ENCODE measurements around the gene MYL6B.

MYL6B gene

DNA sequence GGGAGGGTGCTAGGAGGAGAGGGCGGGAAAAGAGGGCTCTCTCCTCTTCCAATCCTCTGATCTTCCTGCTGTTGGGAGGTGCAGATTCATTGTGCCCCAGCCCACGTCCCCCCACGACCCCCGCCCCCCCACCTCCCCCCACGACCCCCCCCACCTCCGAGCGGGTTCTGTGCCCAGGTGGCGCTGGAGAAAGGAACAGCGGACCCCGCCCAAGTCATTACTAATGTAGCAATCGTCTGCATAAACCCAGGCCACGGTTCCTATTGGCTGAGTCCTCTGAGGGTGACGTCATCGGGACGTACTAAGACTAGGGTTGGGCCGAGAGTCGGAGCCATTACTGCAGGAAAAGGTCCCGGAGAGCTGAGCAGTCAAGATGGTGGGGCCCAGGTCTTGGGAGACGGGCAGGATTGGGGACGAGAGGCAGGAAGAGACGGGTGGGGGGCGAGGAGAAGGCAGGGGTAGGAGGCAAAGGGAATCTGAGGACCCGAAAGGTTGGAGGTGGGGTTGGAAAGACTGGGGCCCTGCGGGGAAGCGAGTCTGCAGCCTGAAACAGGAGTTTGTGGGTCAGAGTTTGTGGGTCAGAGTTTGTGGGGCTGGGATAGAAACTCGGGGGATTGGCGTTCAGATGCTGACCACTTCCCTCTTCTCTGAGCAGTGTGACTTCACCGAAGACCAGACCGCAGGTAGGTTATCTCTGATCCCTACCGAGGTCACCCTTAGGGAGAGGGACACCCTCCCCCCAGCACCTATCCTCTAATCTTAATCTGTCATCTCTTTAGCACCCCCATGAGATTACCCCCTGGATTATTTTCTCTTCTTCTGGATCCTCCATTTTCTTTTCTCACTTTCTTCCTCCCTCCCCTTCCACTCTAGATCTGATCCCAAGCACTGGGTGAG lies 5.9 kb downstream of the MYL6B start, which contains the start of gene MYL6:
TSS of gene MYL6 (plus strand) at position 331 of the 897 bp plus-strand sequence. CDS start at position 374, 43 bp downstream.
- Histone ChIP-seq H3K79me2 (ENCODE audit: insufficient read depth, low read length) (peaks cover 65% of the 10 kb centered on the region), H3K4me3 (ENCODE audit: low read length, poor library complexity, severe bottlenecking) (peak within 1 kb of the TSS; percentile 98), H3K9ac (ENCODE audit: low read depth, low read length, poor library complexity, severe bottlenecking) (peak within 1 kb of the TSS; percentile 94), H3F3A (ENCODE audit: low read depth) (no peaks in the 10 kb centered on the region), H3K27me3 (ENCODE audit: insufficient read depth, low read length, poor library complexity, severe bottlenecking) (no peaks in the 10 kb centered on the region), H2AFZ (ENCODE audit: low read length) (peak within 1 kb of the TSS; percentile 79), H3K36me3 (ENCODE audit: insufficient read depth, low read length) (peaks cover 37% of the 10 kb centered on the region; the same call in 1 of the 2 replicates), H3K4me1 (ENCODE audit: insufficient read depth, low read length, poor library complexity, severe bottlenecking) (peaks cover 37% of the 10 kb centered on the region), H3K9me3 (ENCODE audit: insufficient read depth, low read depth, low read length) (no peaks in the 10 kb centered on the region), H4K20me1 (ENCODE audit: insufficient read depth, low read length, poor library complexity, severe bottlenecking) (peaks cover 44% of the 10 kb centered on the region), H3K4me2 (ENCODE audit: low read depth, low read length, poor library complexity, severe bottlenecking) (peak within 1 kb of the TSS; percentile 93), H3K9me2 (replicated peaks; ENCODE audit: low read depth, low read length) (no peaks in the 10 kb centered on the region)
- TF ChIP-seq, protein P1, sequence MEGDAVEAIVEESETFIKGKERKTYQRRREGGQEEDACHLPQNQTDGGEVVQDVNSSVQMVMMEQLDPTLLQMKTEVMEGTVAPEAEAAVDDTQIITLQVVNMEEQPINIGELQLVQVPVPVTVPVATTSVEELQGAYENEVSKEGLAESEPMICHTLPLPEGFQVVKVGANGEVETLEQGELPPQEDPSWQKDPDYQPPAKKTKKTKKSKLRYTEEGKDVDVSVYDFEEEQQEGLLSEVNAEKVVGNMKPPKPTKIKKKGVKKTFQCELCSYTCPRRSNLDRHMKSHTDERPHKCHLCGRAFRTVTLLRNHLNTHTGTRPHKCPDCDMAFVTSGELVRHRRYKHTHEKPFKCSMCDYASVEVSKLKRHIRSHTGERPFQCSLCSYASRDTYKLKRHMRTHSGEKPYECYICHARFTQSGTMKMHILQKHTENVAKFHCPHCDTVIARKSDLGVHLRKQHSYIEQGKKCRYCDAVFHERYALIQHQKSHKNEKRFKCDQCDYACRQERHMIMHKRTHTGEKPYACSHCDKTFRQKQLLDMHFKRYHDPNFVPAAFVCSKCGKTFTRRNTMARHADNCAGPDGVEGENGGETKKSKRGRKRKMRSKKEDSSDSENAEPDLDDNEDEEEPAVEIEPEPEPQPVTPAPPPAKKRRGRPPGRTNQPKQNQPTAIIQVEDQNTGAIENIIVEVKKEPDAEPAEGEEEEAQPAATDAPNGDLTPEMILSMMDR (conservative IDR thresholded peaks at IDR 0.05; ENCODE audit: low read length) = no peak
- no peak for TF ChIP-seq EZH2phosphoT487 (IDR thresholded peaks at IDR 0.05; ENCODE audit: borderline replicate concordance)

DNA sequence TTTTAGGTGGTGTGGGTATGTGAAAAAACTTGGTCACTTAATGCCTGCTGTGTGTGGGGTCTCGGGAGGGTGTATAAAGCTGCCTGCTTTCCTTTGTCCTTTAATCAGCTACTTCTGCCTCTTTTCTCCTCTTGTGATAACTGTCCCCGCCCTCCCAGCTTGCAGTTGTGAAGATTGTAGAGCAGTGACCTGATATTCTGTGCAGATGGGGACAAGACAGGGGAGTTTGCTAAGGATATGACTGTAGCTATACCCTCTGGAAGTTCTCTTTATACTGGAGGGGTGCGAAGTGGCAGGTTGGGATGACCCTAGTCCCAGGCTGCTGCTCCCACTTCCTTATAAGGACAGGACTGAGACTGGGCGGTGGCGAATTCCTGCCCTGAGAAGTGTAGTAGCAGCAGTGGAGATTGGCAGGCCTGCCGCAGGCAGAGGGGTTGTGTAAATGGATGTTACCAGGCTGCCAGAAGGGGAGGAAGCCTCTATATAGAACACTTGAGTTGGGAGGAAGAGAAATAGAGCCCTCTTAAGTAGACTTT lies 6.6 kb downstream of the MYL6B start:
- no peaks in the 10 kb centered on the region for H3K9me3 ChIP-seq (ENCODE audit: insufficient read depth, low read depth, low read length)
- H3K27me3 ChIP-seq (ENCODE audit: insufficient read depth, low read length, poor library complexity, severe bottlenecking) = no peaks in the 10 kb centered on the region
- peaks cover 44% of the 10 kb centered on the region for H4K20me1 ChIP-seq (ENCODE audit: insufficient read depth, low read length, poor library complexity, severe bottlenecking)
- no peaks in the 10 kb centered on the region for H3K9me2 ChIP-seq (replicated peaks; ENCODE audit: low read depth, low read length)
- peak overlapping the region; percentile 93 for H3K4me2 ChIP-seq (ENCODE audit: low read depth, low read length, poor library complexity, severe bottlenecking)
- peak overlapping the region; percentile 98 for H3K4me3 ChIP-seq (ENCODE audit: low read length, poor library complexity, severe bottlenecking)
- H2AFZ ChIP-seq (ENCODE audit: low read length) = no peak overlapping the region
- H3K79me2 ChIP-seq (ENCODE audit: insufficient read depth, low read length) = peaks cover 58% of the 10 kb centered on the region
- TF ChIP-seq, protein P1 (conservative IDR thresholded peaks at IDR 0.05; ENCODE audit: low read length) = no peak
- TF ChIP-seq EZH2phosphoT487 (IDR thresholded peaks at IDR 0.05; ENCODE audit: borderline replicate concordance) = no peak
- H3K9ac ChIP-seq (ENCODE audit: low read depth, low read length, poor library complexity, severe bottlenecking) = peak overlapping the region; percentile 94
- H3F3A ChIP-seq (ENCODE audit: low read depth) = no peaks in the 10 kb centered on the region
- H3K4me1 ChIP-seq (ENCODE audit: insufficient read depth, low read length, poor library complexity, severe bottlenecking) = peaks cover 30% of the 10 kb centered on the region
- H3K36me3 ChIP-seq (ENCODE audit: insufficient read depth, low read length) = peaks cover 44% of the 10 kb centered on the region; the same call in 1 of the 2 replicates

DNA sequence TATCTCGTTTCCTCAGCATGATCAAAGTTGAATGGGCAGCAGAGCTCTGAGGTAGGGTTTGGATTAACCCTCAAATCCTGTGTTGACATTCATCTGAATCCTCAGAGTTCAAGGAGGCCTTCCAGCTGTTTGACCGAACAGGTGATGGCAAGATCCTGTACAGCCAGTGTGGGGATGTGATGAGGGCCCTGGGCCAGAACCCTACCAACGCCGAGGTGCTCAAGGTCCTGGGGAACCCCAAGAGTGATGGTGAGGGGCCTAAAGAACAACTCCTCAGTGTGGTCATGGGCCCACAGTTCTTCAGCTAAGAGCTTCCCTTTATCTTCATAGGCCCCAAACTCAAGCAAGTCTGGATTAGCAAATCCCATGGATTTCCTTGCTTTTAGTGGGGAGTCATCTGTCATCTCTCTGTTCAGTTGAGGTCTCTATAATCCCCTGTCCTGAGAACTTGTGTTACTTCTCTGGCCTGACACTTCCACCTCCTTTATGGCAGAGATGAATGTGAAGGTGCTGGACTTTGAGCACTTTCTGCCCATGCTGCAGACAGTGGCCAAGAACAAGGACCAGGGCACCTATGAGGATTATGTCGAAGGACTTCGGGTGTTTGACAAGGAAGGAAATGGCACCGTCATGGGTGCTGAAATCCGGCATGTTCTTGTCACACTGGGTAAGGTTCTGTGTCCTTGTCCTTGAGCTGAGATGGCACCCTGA lies 7.2 kb downstream of the MYL6B start:
- H3K4me1 ChIP-seq (ENCODE audit: insufficient read depth, low read length, poor library complexity, severe bottlenecking) = peaks cover 25% of the 10 kb centered on the region

More for the DNA sequence above, 7.2 kb downstream of the MYL6B start:
- Histone ChIP-seq H3K9ac (ENCODE audit: low read depth, low read length, poor library complexity, severe bottlenecking) (peak overlapping the region; percentile 94), H3K9me2 (replicated peaks; ENCODE audit: low read depth, low read length) (no peaks in the 10 kb centered on the region), H3K9me3 (ENCODE audit: insufficient read depth, low read depth, low read length) (no peaks in the 10 kb centered on the region), H3K4me2 (ENCODE audit: low read depth, low read length, poor library complexity, severe bottlenecking) (peak overlapping the region; percentile 93), H2AFZ (ENCODE audit: low read length) (no peak overlapping the region), H3K36me3 (ENCODE audit: insufficient read depth, low read length) (peaks cover 51% of the 10 kb centered on the region; the same call in 1 of the 2 replicates), H4K20me1 (ENCODE audit: insufficient read depth, low read length, poor library complexity, severe bottlenecking) (peaks cover 44% of the 10 kb centered on the region), H3K79me2 (ENCODE audit: insufficient read depth, low read length) (peaks cover 52% of the 10 kb centered on the region), H3K27me3 (ENCODE audit: insufficient read depth, low read length, poor library complexity, severe bottlenecking) (no peaks in the 10 kb centered on the region), H3F3A (ENCODE audit: low read depth) (no peaks in the 10 kb centered on the region), H3K4me3 (ENCODE audit: low read length, poor library complexity, severe bottlenecking) (peak overlapping the region; percentile 98)
- TF ChIP-seq, protein P1 (conservative IDR thresholded peaks at IDR 0.05; ENCODE audit: low read length) = no peak
- TF ChIP-seq EZH2phosphoT487 (IDR thresholded peaks at IDR 0.05; ENCODE audit: borderline replicate concordance) = no peak
